NCI-H1048 (cell line): ENCODE data around the gene VBP1.
"Not testable (repeated sequence)": the region's sequence is repeated elsewhere in the genome, so short reads cannot be mapped to it uniquely, and the experiment has no call there.

Experiments
- DNase-seq: peaks from one replicate; lab custom pipeline; 2025; lab: John Stamatoyannopoulos, UW

The VBP1 gene

DNA sequence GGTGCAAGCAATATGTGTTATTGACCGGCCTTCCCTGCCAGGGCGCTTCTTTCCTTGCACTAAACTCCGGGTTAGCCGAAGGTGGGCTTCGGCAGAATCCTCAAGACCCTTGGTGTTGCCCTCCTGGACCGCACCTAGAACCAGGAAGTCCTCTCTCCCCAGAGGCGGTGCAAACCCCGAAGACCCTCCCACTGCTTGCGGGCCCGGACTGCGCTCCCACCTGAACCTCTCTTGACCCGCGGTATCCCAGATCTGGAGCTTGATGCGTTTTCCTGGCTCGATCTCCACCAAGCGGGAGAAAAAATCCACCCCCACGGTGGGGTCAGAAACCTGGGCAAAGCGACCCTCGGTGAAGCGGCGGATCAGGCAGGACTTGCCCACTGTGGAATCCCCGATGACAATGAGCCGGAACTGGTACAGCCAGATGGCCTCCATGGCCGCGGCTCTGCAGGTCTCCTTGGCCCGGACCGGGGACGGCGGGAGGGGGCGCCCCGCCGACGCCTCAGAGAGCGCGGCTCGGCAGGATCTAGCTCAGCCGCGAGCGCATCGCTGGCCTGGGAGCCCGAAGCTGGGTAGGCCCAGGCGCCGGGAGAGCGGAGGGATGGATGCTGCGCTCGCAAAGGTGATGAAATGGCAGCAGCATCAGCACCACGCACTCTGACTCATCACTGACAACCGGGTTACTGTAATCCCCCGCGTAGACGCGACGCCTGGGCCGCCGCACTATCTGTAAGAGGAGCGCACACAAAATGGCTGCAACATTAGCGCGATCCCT is 47.8 kb downstream of the VBP1 start, which contains the start of gene RAB39B:
Gene RAB39B (minus strand): TSS at position 638 of the 775 bp plus-strand sequence. CDS start 203 bp downstream, at position 435.
- DNase-seq, result no peak

DNA sequence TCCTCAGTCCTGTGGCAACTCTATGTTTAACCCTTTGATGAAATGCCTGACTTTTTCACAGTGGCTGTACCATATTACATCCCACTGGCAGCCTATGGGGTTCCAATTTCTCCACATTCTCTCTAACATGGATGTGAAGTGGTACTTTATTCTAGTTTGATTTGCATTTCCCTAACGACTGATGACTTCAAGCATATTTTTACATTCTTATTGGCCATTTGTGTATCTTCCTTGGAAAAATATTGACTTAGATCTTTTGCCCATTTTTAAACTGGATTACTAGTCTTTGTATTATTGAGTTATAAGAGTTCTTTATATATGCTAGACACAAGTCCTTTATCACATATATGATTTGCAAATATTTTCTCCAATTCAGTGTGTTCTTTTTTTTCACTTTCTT is 50.2 kb downstream of the VBP1 start:
- DNase-seq, result no peak

GRCh38 chrX:155267995-155268394 is 51.7 kb downstream of the VBP1 start:
- not testable (repeated sequence) for DNase-seq

DNA sequence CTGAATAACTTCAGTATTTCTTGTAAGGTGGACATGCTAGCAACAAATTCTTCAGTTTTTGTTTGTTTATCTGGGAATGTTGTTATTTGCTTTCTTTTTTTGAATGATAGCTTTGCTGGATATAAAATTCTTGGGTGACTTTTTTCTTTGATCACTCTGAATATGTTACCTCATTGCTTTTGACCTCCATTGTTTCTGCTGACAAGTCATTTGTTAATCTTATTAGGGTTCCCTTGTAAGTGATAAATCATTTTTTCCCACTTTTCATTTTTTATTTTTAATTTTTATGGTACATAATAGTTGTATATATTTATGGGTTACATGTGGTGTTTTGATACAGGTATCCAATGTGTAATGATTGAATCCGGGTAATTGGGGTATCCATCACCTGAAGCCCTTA is 54.7 kb downstream of the VBP1 start:
- DNase-seq, result no peak

GRCh38 chrX:155279873-155280272 is 63.6 kb downstream of the VBP1 start:
- DNase-seq, result no peak
